Ecto neural progenitor cell (in vitro differentiated cells): ENCODE measurements around the gene NTRK3.

Experiments used
- DNase-seq: peaks from one replicate; pipeline ENCODE4 v3.0.0-alpha.2; 2018; ENCODE audit warnings: low spot score

NTRK3 gene

GRCh38 chr15:88120026-88120425 lies 136.5 kb downstream of the NTRK3 start:
- DNase-seq: no peak

DNA sequence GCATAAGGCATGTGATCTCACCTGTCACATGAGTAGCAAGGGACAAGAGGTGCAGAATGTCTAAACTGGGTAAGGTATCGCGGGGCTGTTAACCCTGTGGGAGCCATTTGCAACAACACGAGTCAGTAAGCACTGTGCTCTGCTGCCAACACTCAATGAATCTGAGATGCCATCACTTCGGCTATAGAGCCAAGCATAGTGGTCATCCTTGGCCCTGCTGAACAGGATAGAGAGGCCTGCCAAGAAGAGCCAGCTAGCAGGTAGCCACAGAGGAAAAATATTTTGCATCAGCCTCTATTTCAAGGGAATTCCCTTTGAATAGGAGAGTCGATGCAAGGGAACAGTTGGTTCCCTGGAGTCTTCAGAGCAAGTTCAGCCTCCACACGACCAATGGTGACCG lies 137.8 kb downstream of the NTRK3 start:
- no peak for DNase-seq

DNA sequence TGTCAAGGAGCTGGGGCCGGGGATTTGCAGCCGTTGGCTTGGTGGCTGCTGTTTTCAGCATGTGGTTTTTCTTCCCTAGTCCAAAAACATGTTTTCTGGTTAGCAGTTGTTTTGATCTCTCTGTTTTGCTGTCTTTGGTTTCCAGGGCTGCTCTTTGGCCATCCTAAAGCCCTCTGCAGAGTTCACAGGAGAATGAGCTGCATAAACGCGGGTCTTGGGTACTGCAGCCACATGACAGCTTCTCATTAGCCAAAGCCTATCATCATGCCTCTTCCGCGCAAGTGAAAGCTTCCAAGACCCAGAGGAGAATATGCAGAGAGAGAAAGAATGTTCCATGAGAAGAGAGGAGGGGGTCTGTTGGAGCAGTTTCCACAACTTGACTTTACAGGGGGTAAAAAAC lies 138.5 kb downstream of the NTRK3 start:
- no peak for DNase-seq

GRCh38 chr15:88115486-88116152 lies 140.9 kb downstream of the NTRK3 start:
- DNase-seq: no peak

DNA sequence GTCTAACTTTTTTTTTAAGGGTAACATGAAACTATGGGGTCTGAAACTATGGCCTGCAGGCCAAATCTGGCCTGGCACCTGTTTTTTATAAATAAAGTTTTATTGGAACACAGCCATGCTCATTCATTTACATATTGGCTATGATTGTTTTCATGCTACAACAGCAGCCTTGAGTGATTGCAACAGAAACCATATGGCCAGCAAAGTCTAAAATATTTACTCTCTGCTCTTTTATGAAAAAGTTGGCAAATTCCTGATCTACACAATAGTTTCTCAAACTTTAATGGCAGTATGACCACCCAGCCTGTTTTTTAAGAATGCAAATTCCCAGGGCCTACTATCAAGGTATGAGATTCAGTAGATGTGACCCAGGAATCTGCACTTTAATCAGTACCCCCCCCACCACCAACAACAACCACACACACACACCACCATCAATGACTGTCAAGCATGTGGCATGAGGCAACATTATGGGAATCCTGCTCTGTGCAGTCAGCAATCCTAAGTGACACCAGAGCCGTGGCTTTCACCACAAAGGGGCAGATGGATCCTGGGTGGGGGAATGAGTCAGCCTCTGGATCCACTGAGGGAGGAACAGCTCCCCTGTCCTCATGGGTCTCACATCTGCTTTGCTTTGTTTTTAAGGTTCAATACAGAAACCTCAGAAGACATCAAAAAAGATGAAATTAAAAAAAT lies 142.8 kb downstream of the NTRK3 start:
- DNase-seq: no peak

GRCh38 chr15:88108991-88109390 lies 147.5 kb downstream of the NTRK3 start:
- no peak for DNase-seq

DNA sequence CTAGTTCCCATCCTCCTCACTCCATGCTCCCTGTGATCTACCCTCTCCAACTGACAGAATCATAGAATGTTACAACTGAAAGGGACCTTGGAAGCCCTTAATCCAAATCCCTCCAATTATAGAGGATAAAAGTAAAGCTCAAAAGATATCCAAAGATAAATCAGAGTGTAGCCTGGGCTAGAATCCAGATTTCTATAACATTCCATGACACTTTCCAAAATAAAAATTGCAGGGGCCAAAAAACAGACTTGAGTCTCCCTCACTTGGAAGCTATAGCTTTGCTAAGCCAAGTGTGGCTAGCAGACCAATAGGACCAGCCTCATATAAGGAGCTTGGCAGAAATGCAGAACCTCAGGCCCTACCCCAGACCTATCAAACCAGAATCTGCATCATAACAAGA lies 148.1 kb downstream of the NTRK3 start:
- no peak for DNase-seq

DNA sequence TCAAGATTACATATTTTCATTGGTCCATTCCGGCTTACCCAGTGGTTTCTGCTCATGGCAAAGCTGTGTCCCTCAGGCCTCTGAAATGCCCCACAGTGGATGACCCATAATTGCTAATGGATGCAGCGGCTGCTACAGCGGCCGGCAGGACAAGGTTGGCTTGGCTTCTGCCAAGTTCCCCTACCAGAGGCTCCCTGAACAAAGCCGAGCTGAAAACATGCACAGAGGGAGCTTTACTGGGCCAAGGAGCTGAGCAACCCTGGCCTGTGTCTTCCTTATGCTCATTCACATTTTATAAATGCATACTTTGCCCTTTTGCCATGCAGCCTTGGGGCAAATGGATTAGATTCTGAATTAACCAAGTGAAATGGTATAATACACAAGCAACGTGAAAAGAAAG lies 150.5 kb downstream of the NTRK3 start:
- DNase-seq: no peak

DNA sequence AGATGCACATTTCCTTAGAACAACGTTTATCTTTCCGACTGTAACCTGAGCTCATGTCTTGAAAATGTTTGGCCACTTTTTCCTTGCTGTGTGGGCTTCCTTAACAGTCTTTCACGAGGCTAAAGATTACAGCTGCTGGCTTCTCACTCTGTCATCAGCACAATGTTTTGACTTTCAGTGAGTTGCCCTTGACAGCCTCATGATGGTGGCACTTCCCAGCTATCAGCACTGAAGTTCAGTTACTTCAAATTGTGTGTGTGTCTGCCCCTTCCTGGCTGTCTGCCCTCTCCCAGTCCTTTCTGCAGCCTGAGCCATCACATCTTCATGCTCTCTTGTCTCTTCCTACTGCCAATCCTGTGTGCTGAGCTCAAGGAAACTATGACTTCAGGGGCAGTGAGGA lies 152.2 kb downstream of the NTRK3 start:
- DNase-seq: no peak

DNA sequence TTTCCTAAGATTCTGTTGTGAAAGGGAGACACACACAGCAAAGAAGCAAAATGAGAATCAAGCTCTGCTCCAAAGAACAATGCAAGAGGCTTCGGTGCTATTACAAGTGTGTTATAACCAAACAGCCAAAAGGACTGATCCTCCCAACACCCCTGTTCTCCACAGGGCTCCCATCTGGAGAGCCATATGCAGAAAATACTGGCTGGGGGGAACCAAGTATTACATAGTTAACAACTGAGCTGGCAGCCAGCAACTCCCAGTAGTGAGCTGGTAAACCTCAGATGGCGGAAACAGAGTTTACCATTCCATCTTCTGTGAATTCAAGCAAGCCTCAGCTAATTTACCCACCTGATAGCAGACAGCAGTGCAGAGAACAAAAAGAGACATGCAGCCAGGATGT lies 156.4 kb downstream of the NTRK3 start:
- no peak for DNase-seq

DNA sequence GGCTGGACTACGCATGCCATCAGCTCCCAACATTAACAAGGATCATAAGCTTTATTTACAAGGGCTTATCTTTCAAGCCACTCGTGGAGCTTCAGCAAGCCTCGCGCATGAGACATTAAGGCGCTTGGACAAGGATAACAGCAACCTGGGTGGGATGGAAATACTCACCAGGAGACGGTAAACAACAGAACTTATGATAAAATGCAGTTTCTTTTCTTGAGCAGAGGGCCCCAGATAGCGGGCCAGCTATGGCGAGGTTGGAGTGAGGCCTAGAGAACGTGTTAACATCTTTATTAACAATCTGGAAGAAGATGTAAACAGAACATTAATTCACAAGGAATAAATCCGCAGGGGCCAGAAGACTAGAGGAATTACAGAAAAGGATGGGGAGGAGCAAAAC lies 158.2 kb downstream of the NTRK3 start:
- no peak for DNase-seq

DNA sequence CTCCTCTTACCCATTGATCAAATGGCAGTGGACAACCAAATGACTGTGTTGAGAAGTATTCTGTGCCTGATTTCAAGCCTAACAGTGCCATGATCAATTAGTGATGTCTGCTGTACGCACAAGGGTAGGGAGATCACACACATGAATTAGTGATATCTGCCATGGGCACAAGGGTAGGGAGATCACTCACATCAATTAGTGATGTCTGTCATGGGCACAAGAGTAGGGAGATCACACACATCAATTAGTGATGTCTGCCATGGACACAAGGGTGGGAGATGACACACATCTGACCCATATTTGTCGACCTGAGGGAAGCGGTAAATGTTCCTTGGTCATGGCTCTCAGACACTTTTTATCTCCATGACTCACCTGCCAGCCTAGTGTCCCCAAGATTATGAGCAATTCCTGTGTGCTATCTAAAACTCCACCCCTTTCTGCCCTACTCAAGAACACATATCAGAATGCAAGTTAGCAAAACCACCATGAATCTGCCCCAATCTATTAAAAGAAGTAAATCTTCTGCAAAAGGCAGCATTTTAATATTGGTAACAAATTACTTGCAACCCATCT lies 165.0 kb downstream of the NTRK3 start:
- DNase-seq: no peak

GRCh38 chr15:88090481-88091011 lies 166.0 kb downstream of the NTRK3 start:
- no peak for DNase-seq

- DNase-seq: no peak
These were observed 166.8 kb downstream of the NTRK3 start for GRCh38 chr15:88089731-88090130.

DNA sequence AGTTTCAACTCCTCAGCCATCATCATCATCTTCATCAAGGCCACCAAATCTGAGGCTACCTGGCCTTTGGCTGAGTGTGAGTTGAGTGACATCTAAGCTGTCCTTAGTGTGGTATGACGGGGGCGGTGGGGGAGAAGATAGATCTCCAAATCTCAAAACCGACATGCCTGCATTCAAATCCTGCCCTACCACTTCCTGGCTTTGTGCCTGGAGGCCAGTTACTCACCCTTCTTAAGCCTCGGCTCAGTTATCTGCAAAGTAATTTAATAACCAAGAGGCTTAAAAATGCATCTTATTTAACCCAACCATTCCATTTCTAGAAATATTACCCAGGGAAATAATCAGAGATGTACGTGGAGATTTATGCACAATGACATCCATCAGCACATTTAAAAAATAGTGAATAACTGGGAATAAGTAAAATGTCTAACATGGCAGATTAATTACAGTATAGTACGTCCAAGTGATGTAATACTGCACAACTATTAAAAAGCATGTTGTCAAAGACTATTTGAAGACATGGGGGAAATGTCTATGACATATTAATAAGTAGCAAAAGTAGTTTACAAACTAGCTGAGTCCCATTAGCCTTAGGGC lies 167.4 kb downstream of the NTRK3 start:
- DNase-seq: no peak

GRCh38 chr15:88083811-88084760 lies 172.5 kb downstream of the NTRK3 start:
- DNase-seq: no peak

DNA sequence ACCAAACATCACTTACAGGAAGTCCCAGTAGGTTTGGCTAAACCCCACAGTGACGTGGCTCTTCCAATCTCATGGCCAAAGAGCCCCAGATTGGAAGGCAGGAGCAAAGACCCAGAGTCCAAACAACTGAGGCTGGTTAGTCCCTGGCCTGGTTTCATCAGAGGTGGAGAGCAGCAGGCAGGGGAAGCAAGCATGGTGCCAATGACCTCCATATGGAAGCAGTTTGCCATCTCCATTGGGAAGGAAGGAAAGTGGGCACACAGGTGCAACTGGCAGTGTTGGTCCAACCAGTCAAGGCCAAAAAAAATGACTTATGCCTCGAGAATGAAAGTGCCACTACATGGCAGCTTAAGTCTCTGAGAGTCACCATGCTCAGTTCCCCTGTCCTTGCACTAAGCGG lies 175.9 kb downstream of the NTRK3 start:
- DNase-seq: no peak

GRCh38 chr15:88077296-88078020 lies 179.1 kb downstream of the NTRK3 start:
- no peak for DNase-seq

GRCh38 chr15:88076328-88076727 lies 180.2 kb downstream of the NTRK3 start:
- DNase-seq: no peak

DNA sequence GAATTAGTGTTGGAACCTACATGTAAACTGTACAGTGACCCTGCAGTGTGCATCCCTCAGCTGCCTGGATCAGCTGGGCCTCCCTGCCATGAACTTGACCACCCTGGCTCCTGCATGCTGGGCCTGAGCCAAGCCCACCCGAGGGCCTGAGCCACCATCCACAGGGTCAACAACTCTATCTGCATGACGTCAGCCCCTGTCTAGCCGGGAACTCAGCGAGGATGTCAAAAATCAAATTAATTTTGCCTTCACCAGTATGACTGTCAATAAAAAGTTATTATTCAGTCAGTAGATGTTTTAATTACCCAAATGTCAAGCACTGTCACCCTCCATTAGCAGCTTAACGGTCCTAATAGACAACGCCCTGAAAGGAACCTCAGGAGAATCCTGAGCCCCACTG lies 181.4 kb downstream of the NTRK3 start:
- no peak for DNase-seq

DNA sequence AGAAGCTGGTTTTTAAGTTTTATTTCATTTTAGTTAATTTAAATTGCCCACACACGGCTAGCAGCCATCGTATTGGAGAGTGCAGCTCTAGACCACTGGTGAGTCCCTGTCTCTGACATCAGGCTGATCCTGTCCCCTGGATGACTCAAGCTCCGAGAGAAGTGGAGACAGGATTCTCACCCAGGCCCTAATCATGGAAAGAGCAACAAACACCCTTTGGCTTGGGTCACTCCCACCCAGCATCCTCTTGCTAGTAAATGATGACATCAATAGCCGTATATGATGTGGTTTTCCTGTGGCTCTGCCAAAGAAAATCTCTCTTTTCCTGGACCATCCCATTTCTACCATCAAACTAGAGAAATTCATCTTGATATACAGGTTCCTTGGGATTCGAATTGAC lies 182.2 kb downstream of the NTRK3 start:
- DNase-seq: no peak
